NB4 (cell line): Measurements from ENCODE around the gene CACNA2D2.

Source experiments
- DNase-seq: peaks from one replicate; pipeline ENCODE4 v3.0.0; 2010; ENCODE audit warnings: low read depth
- H3K4me3 ChIP-seq: one replicate; pipeline ENCODE4 v1.5.1; 2011; ENCODE audit warnings: mild to moderate bottlenecking, low read depth, low read length, moderate library complexity
- MYC ChIP-seq: IDR thresholded peaks from 2 replicates; pipeline ENCODE4 v1.6.1; 2011; ENCODE audit warnings: low read depth, low read length
- POLR2A ChIP-seq: IDR thresholded peaks from 2 replicates; pipeline ENCODE4 v1.6.1; 2011; ENCODE audit warnings: mild to moderate bottlenecking; ENCODE audit not compliant: insufficient read length; ENCODE audit errors: extremely low read depth
- TF ChIP-seq, protein P1 (sequence below): IDR thresholded peaks from one replicate; pipeline ENCODE4 v1.5.1; 2012; ENCODE audit warnings: low read depth, low read length
- TF ChIP-seq, protein P2 (sequence below): IDR thresholded peaks from 2 replicates; pipeline ENCODE4 v1.6.1; 2011; ENCODE audit warnings: low read depth, low read length

The CACNA2D2 gene

GRCh38 chr3:50381383-50381782, 122.1 kb downstream of the CACNA2D2 start:
- TF ChIP-seq, protein P1, sequence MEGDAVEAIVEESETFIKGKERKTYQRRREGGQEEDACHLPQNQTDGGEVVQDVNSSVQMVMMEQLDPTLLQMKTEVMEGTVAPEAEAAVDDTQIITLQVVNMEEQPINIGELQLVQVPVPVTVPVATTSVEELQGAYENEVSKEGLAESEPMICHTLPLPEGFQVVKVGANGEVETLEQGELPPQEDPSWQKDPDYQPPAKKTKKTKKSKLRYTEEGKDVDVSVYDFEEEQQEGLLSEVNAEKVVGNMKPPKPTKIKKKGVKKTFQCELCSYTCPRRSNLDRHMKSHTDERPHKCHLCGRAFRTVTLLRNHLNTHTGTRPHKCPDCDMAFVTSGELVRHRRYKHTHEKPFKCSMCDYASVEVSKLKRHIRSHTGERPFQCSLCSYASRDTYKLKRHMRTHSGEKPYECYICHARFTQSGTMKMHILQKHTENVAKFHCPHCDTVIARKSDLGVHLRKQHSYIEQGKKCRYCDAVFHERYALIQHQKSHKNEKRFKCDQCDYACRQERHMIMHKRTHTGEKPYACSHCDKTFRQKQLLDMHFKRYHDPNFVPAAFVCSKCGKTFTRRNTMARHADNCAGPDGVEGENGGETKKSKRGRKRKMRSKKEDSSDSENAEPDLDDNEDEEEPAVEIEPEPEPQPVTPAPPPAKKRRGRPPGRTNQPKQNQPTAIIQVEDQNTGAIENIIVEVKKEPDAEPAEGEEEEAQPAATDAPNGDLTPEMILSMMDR = no peak
- TF ChIP-seq, protein P2, sequence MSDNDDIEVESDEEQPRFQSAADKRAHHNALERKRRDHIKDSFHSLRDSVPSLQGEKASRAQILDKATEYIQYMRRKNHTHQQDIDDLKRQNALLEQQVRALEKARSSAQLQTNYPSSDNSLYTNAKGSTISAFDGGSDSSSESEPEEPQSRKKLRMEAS = no peak
- no peak for TF ChIP-seq MYC
- no peak for TF ChIP-seq POLR2A
- no peak overlapping the region for H3K4me3 ChIP-seq
- DNase-seq = no peak

DNA sequence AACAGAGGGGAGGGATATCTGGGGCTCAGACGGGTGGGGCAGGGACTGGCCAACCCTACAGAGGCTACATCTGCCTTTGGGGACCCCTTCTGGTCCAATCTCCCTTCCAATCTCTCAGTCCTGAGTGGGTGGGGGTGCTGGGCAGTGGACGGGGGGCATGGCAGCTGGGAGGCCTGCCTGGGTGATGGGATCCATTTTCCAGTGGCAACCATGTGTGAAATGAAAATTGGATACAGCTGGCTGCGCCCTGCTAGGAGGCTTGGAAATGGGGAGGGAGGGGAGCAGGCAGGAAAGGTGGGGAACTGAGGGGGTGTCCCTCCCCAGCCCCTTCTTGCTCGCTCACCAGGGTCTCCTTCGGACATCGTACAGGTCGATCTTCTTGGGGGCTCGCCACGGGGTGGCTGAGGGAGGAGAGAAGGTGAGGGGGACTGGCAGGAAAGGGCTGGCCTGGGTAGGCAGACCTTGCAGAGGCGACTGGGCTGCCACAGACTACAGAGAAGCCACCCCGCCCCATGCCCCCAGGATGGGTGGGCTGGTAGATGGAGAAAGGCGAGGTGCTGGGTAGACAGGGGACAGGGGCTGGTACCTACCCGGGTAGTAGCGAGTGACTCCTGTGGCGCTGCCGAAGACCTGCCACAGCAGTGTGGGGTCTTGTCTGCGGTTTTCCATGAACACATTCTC, 122.9 kb downstream of the CACNA2D2 start:
- no peak overlapping the region for H3K4me3 ChIP-seq
- no peak for DNase-seq
- TF ChIP-seq, protein P2 = no peak

- TF ChIP-seq, protein P2 = no peak
- TF ChIP-seq MYC (no peak), POLR2A (no peak)
- TF ChIP-seq, protein P1 = no peak
These were observed 124.7 kb downstream of the CACNA2D2 start for GRCh38 chr3:50378757-50379156.

GRCh38 chr3:50378024-50378423, 125.4 kb downstream of the CACNA2D2 start:
- no peak for DNase-seq
- no peak overlapping the region for H3K4me3 ChIP-seq
- TF ChIP-seq, protein P1 = no peak
- TF ChIP-seq MYC (no peak), POLR2A (no peak)
- TF ChIP-seq, protein P2 = no peak

More at GRCh38 chr3:50378757-50379156, 124.7 kb downstream of the CACNA2D2 start:
- no peak overlapping the region for H3K4me3 ChIP-seq
- DNase-seq = no peak

GRCh38 chr3:50375258-50375931, 128.0 kb downstream of the CACNA2D2 start:
- TF ChIP-seq MYC = no peak
- no peak for TF ChIP-seq POLR2A
- TF ChIP-seq, protein P1 = peak; percentile 40
- TF ChIP-seq, protein P2 = no peak
- no peak overlapping the region for H3K4me3 ChIP-seq
- DNase-seq = peak; percentile 26
